ENCODE measurements around the gene APOBEC3A. TPM values are rescaled to one million over a fixed set of nuclear protein-coding genes. Genes with fewer than 3 reads are reported as not detected.

The APOBEC3A gene
- total and polyA plus RNA-seq, 10 of the 15 experiments (the other 5 are each of a cell fraction or from before 2014, with no cell fraction given), result 0.20 TPM; not detected in 9

DNA sequence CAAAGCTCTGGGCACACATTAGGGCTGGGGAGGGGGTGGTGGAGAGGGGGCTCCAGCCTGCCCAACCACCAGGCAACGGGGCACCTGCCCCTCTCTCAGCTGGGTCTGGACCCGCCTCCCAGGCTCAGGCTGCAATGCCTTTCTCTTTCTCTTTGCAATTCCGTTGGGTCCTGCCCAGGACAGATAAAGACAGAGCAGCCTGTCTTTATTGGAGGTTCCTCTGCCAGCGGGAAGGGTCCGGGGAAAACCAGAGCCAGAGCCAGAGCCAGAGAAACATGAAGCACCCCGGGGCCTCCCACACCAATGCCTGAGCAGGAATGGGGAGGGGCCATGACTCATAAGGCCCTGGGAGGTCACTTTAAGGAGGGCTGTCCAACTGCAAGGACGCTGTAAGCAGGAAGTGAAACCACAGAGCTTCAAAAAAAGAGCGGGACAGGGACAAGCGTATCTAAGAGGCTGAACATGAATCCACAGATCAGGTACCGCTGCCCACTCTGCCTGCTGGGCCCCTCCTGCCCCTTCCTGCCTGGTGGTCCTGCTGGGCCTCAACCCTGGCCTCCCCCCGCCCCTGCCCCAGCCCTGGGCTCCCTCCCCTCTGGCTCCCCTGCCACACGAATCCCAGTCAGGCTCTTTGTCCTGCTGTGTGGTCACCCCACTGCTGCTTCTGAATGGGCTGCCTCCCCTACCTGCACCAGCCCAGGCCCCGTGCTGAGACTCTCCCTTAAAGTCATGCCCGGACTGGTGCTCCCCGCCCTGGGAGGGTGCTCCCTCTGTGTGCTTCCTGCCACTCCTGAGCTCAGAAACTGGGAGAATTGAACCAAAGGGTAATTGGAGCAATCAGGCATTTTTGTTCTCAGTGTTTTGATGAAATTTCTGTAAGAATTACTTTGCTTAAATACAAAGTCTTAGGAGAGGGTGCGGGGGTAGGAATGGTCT is 24.9 kb downstream of the APOBEC3A start, which contains the start of gene APOBEC3B (continued):
- TF ChIP-seq ZSCAN29 (IDR thresholded peaks at IDR 0.05) (no peak), CBFB (IDR thresholded peaks at IDR 0.05; ENCODE audit: low read depth) (peak; percentile 70; the same call in 1 of the 2 replicates), IKZF2 (IDR thresholded peaks at IDR 0.05) (peak; percentile 50 to 65; a peak in 2 of 4 replicates), ATF7 (IDR thresholded peaks at IDR 0.05; ENCODE audit: low read depth) (peak; percentile 63; the same call in 1 of the 2 replicates), SMAD1 (IDR thresholded peaks at IDR 0.05; ENCODE audit: low read depth, partially characterized antibody) (no peak), SIX5 (IDR thresholded peaks at IDR 0.05; ENCODE audit: low read depth, low read length, severe bottlenecking) (no peak), ZZZ3 (IDR thresholded peaks at IDR 0.05; ENCODE audit: control insufficient read depth, insufficient read length, low read depth) (no peak)
- TF ChIP-seq, protein P1, sequence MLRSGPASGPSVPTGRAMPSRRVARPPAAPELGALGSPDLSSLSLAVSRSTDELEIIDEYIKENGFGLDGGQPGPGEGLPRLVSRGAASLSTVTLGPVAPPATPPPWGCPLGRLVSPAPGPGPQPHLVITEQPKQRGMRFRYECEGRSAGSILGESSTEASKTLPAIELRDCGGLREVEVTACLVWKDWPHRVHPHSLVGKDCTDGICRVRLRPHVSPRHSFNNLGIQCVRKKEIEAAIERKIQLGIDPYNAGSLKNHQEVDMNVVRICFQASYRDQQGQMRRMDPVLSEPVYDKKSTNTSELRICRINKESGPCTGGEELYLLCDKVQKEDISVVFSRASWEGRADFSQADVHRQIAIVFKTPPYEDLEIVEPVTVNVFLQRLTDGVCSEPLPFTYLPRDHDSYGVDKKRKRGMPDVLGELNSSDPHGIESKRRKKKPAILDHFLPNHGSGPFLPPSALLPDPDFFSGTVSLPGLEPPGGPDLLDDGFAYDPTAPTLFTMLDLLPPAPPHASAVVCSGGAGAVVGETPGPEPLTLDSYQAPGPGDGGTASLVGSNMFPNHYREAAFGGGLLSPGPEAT (IDR thresholded peaks at IDR 0.05; ENCODE audit: low read depth), result peak; percentile 84

DNA sequence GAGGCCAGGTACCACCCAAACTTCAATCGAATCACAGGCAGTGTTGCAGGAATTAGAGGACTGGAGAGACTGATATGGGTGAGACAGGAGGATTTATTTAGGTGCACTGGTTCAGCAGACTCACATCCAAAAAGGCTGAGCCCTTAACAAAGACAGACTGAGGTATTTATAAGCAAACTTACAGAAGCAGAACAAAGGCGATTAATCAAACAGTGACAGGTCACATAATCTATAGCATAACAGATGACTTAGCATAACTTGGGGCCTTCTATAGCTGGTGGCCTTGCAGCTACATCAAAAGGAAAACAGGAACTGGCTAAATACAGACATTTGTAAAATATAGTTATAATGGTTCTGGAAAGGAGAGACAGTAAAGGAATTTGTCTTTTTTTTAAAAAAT is 26.8 kb downstream of the APOBEC3A start:
- H4K20me1 ChIP-seq (ENCODE audit: control insufficient read depth, insufficient read depth), result no peaks in the 10 kb centered on the region
- ATAC-seq (peak; percentile 10), DNase-seq (ENCODE audit: low read depth, low spot score) (no peak), FAIRE-seq (no peak)
- peaks cover 6% of the 10 kb centered on the region; the same call in 2 of the 3 replicates for H3K9me3 ChIP-seq (replicated peaks; ENCODE audit: control insufficient read depth, insufficient read depth, low read length)
- H2AFZ ChIP-seq (ENCODE audit: control insufficient read depth, low read depth, low read length), result no peak overlapping the region
- RAD21 ChIA-PET (ENCODE audit: unreplicated experiment), result interaction anchor here (1.8 to 2.6 kb wide), 6 partner anchors 11 to 164 kb away, joined by 5 to 16 read pairs (median 6); no protein-coding TSS in a partner anchor
- no peaks in the 10 kb centered on the region for H3K27me3 ChIP-seq (replicated peaks in 1 of 2; ENCODE audit: control insufficient read depth in 2 of 2, insufficient read depth in 2 of 2, low read length in 1 of 2)
- no peak overlapping the region for H3K9ac ChIP-seq (ENCODE audit: control insufficient read depth, insufficient read depth, low read length)
- in situ Hi-C loops (cut with MboI) (no loop called here), intact Hi-C loops (cut with micrococcal nuclease; ENCODE audit: unreplicated experiment) (loop anchor here (5.0 kb wide), 2 partner anchors 42 to 112 kb away; partner anchors contain the start of gene CBX6)
- H3K4me1 ChIP-seq (ENCODE audit: control insufficient read depth, insufficient read depth, low read length), result peaks cover 34% of the 10 kb centered on the region
- WGBS (ENCODE audit: insufficient coverage, insufficient replicate concordance, low lambda C conversion rate, missing lambda C conversion rate), result 31% methylated on average over 2 of the region's 2 CpGs
- POLR2A ChIA-PET, result interaction anchor here (0.7 to 1.2 kb wide), 3 partner anchors 37 to 489 kb away, joined by 3 to 6 read pairs (median 6); no protein-coding TSS in a partner anchor
- peak overlapping the region; percentile 54 for H3K27ac ChIP-seq (ENCODE audit: control insufficient read depth, insufficient read depth)
- H3K36me3 ChIP-seq (ENCODE audit: control insufficient read depth in 2 of 2, insufficient read depth in 2 of 2, low read length in 1 of 2), result no peaks in the 10 kb centered on the region; a peak in 1 of 4 replicates
- H3K4me2 ChIP-seq (ENCODE audit: control insufficient read depth, insufficient read depth), result peak overlapping the region; percentile 71; the same call in 1 of the 2 replicates
- H3K4me3 ChIP-seq, result no peak overlapping the region
- SMC1A ChIA-PET (ENCODE audit: uncharacterized antibody, unreplicated experiment), result interaction anchor here (1.1 to 2.6 kb wide), 6 partner anchors 10 to 134 kb away, joined by 3 to 13 read pairs (median 4); no protein-coding TSS in a partner anchor
- H3K79me2 ChIP-seq (ENCODE audit: control insufficient read depth, insufficient read depth, low read length), result no peaks in the 10 kb centered on the region
- CTCF ChIA-PET, result interaction anchor here (1.0 to 7.7 kb wide), 8 partner anchors 9 to 167 kb away, joined by 3 to 51 read pairs (median 4); no protein-coding TSS in a partner anchor
- TSS peak; percentile 69 for BruUV-seq (replicated peaks)
- TF ChIP-seq, protein P2, sequence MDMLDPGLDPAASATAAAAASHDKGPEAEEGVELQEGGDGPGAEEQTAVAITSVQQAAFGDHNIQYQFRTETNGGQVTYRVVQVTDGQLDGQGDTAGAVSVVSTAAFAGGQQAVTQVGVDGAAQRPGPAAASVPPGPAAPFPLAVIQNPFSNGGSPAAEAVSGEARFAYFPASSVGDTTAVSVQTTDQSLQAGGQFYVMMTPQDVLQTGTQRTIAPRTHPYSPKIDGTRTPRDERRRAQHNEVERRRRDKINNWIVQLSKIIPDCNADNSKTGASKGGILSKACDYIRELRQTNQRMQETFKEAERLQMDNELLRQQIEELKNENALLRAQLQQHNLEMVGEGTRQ (IDR thresholded peaks at IDR 0.05; ENCODE audit: borderline replicate concordance, low read depth, low read length), result no peak
- TF ChIP-seq, protein P3, sequence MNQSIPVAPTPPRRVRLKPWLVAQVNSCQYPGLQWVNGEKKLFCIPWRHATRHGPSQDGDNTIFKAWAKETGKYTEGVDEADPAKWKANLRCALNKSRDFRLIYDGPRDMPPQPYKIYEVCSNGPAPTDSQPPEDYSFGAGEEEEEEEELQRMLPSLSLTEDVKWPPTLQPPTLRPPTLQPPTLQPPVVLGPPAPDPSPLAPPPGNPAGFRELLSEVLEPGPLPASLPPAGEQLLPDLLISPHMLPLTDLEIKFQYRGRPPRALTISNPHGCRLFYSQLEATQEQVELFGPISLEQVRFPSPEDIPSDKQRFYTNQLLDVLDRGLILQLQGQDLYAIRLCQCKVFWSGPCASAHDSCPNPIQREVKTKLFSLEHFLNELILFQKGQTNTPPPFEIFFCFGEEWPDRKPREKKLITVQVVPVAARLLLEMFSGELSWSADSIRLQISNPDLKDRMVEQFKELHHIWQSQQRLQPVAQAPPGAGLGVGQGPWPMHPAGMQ (IDR thresholded peaks at IDR 0.05; ENCODE audit: borderline replicate concordance), result no peak
- TF ChIP-seq SUPT20H (IDR thresholded peaks at IDR 0.05; ENCODE audit: borderline replicate concordance, control insufficient read depth, low read depth, low read length) (no peak), CBX5 (IDR thresholded peaks at IDR 0.05; ENCODE audit: low read depth) (peak; percentile 92), BACH1 (IDR thresholded peaks at IDR 0.05; ENCODE audit: borderline replicate concordance) (0 out of 2 replicates have a peak, but pooled peaks have one; percentile 38), RELA (IDR thresholded peaks at IDR 0.05; ENCODE audit: borderline replicate concordance, partially characterized antibody) (no peak)
- TF ChIP-seq, protein P4, sequence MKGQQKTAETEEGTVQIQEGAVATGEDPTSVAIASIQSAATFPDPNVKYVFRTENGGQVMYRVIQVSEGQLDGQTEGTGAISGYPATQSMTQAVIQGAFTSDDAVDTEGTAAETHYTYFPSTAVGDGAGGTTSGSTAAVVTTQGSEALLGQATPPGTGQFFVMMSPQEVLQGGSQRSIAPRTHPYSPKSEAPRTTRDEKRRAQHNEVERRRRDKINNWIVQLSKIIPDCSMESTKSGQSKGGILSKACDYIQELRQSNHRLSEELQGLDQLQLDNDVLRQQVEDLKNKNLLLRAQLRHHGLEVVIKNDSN (IDR thresholded peaks at IDR 0.05; ENCODE audit: borderline replicate concordance, extremely low read length, insufficient read depth, low read depth, low read length), result no peak
